ENCODE measurements around the gene GABRR3.

GRCh38 chr3:97950360-97950759 lies 84.8 kb downstream of the GABRR3 start:
- TF ChIP-seq ZNF274 (IDR thresholded peaks at IDR 0.05; ENCODE audit: low read depth, low read length) (no peak), YY1 (IDR thresholded peaks at IDR 0.05; ENCODE audit: insufficient read depth, insufficient read length) (no peak), SUZ12 (IDR thresholded peaks at IDR 0.05; ENCODE audit: extremely low read depth, insufficient read depth, insufficient read length) (no peak)
